Endothelial cell of umbilical vein (primary cell): Measurements from ENCODE around the gene PDLIM4. TPM values are rescaled to one million over a fixed set of nuclear protein-coding genes. Genes with fewer than 3 reads are reported as not detected.

Experiments used
- BruUV-seq: library from RNA; stranded (reverse); fragments of 400-500 nt; replicated peaks from 2 replicates; lab custom pipeline; 2021; lab: Mats Ljungman, UMichigan
- CTCF ChIA-PET: fragments of 300-600, 350-600 bp; sonication (Branson Sonifier 250); formaldehyde crosslinking; loops from one replicate; lab custom pipeline; 2021; ENCODE audit warnings: antibody characterized with exemption, inconsistent platforms; lab: Charles Lee
- POLR2A ChIA-PET: fragments of 300-600, 350-600 bp; sonication (Branson Sonifier 250); formaldehyde crosslinking; loops from one replicate; lab custom pipeline; 2021; ENCODE audit warnings: antibody characterized with exemption, inconsistent platforms; lab: Charles Lee
- DNase-seq: peaks from one replicate; pipeline ENCODE4 v3.0.0-alpha.2; 2011; ENCODE audit warnings: low read depth, low spot score
- FAIRE-seq: peaks from 2 replicates; lab custom pipeline; 2011; peaks lifted over from hg19 to GRCh38; lab: Jason Lieb, UNC
- H2AFZ ChIP-seq: 2 replicates; pipeline ENCODE4 v1.6.0; 2012; ENCODE audit warnings: low read depth, low read length, control low read depth, inconsistent platforms
- H3K27ac ChIP-seq: 2 replicates; pipeline ENCODE4 v1.5.1; 2011; ENCODE audit warnings: low read depth, mild to moderate bottlenecking, control low read depth, low read length, moderate library complexity; ENCODE audit not compliant: insufficient read depth
- H3K27me3 ChIP-seq, 2 experiments: 2 replicates each; pipeline versions ENCODE4 v1.6.0 to v1.6.1; 2011; ENCODE audit warnings: low read length in 2 of 2, mixed read lengths in 1 of 2; ENCODE audit not compliant: control insufficient read depth in 2 of 2, insufficient read depth in 2 of 2
- H3K36me3 ChIP-seq, 2 experiments: 2 replicates in 1 of 2; 3 replicates in 1 of 2; pipeline ENCODE4 v1.5.1; 2011; ENCODE audit warnings: low read length in 2 of 2, mild to moderate bottlenecking in 1 of 2, moderate library complexity in 1 of 2; ENCODE audit not compliant: control insufficient read depth in 2 of 2, insufficient read depth in 2 of 2; ENCODE audit errors: extremely low read depth in 1 of 2
- H3K4me1 ChIP-seq: 3 replicates; pipeline ENCODE4 v1.5.1; 2011; ENCODE audit warnings: mild to moderate bottlenecking, low read length; ENCODE audit not compliant: control insufficient read depth, insufficient read depth; ENCODE audit errors: extremely low read depth
- H3K4me2 ChIP-seq: 2 replicates; pipeline ENCODE4 v1.6.1; 2011; ENCODE audit warnings: low read length, control low read depth, mixed read lengths; ENCODE audit not compliant: insufficient read depth
- H3K4me3 ChIP-seq, 3 experiments: fragments of 200-600 bp in 1 of 3; sonication (generic), shearing (Covaris generic) in 1 of 3; replicated peaks in 1 of 3; 2 replicates each; pipeline ENCODE4 v1.5.1; 2011 to 2016; ENCODE audit warnings: control low read depth in 3 of 3, low read length in 3 of 3, mild to moderate bottlenecking in 2 of 3, inconsistent platforms in 1 of 3, low read depth in 1 of 3, moderate library complexity in 1 of 3; ENCODE audit not compliant: insufficient read depth in 1 of 3
- H3K79me2 ChIP-seq: 2 replicates; pipeline ENCODE4 v1.6.0; 2012; ENCODE audit warnings: low read length, inconsistent platforms; ENCODE audit not compliant: control insufficient read depth, insufficient read depth
- H3K9ac ChIP-seq: replicated peaks from 2 replicates; pipeline ENCODE3; 2011; ENCODE audit warnings: low read length, control low read depth; ENCODE audit not compliant: insufficient read depth; ENCODE audit errors: extremely low read depth
- H3K9me1 ChIP-seq: replicated peaks from 3 replicates; pipeline ENCODE4 v1.6.0; 2011; ENCODE audit warnings: mild to moderate bottlenecking, low read length; ENCODE audit not compliant: control insufficient read depth, insufficient read depth; ENCODE audit errors: extremely low read depth
- H3K9me3 ChIP-seq: replicated peaks from 2 replicates; pipeline ENCODE4 v1.5.1; 2012; ENCODE audit warnings: low read length, inconsistent platforms; ENCODE audit not compliant: control insufficient read depth, insufficient read depth
- H4K20me1 ChIP-seq: replicated peaks from 2 replicates; pipeline ENCODE3; 2011; ENCODE audit warnings: mild to moderate bottlenecking, low read length; ENCODE audit not compliant: control insufficient read depth, insufficient read depth; ENCODE audit errors: extremely low read depth
- EZH2 ChIP-seq: IDR thresholded peaks from 2 replicates; pipeline ENCODE4 v1.6.1; 2012; ENCODE audit warnings: borderline replicate concordance, low read depth, mild to moderate bottlenecking, moderate library complexity, low read length, inconsistent platforms; ENCODE audit not compliant: severe bottlenecking
- FOS ChIP-seq: IDR thresholded peaks from 2 replicates; pipeline ENCODE4 v1.6.1; 2011; ENCODE audit warnings: mild to moderate bottlenecking, low read length, moderate library complexity, borderline replicate concordance; ENCODE audit not compliant: insufficient read depth
- GATA2 ChIP-seq: IDR thresholded peaks from 2 replicates; pipeline ENCODE4 v1.7.0; 2011; ENCODE audit warnings: low read depth, mild to moderate bottlenecking, moderate library complexity, mixed read lengths, low read length; ENCODE audit not compliant: insufficient read length, insufficient read depth
- MYC ChIP-seq: IDR thresholded peaks from one replicate; pipeline ENCODE4 v1.6.1; 2011; ENCODE audit warnings: mild to moderate bottlenecking, low read depth, low read length
- dilution Hi-C: fragments of 300-500 bp; cut with MboI; formaldehyde crosslinking; loops from one replicate; pipeline ENCODE4 v1.15.0; 2019; ENCODE audit warnings: low sequenced_read_pairs; ENCODE audit not compliant: extremely low pct_ligation_motif_present
- intact Hi-C: fragments of 100-400 bp; cut with micrococcal nuclease; formaldehyde crosslinking; loops from one replicate; pipeline ENCODE4 v1.10.0; 2022
- polyA plus RNA-seq, 4 experiments: library from polyadenylated mRNA; depleted of rRNA in 3 of 4; stranded (reverse) in 3 of 4; unstranded in 1 of 4; fragments of >200 nt; gene quantifications; 2 replicates each; pipeline versions ENCODE4 v1.2.1 to v1.2.3, GENCODE V29; 2011 to 2012; ENCODE audit warnings: missing spikeins in 1 of 4
- total RNA-seq: library from RNA; stranded (reverse); gene quantifications from 2 replicates; pipeline ENCODE4 v1.2.3, GENCODE V29; 2021
- TF ChIP-seq, protein P1 (sequence below), 2 donors: IDR thresholded peaks; 1 replicate in 1 of 2; 2 replicates in 1 of 2; pipeline ENCODE4 v1.5.1; 2011; ENCODE audit warnings: low read length in 2 of 2, mild to moderate bottlenecking in 2 of 2, moderate library complexity in 2 of 2, control low read depth in 1 of 2, inconsistent platforms in 1 of 2, low read depth in 1 of 2; ENCODE audit not compliant: insufficient read depth in 1 of 2; ENCODE audit errors: extremely low read depth in 1 of 2

PDLIM4 gene
- total and polyA plus RNA-seq, 2 donors (not counting 3 experiments of a cell fraction or from before 2014, with no cell fraction given), result 65.7 to 112 TPM

DNA sequence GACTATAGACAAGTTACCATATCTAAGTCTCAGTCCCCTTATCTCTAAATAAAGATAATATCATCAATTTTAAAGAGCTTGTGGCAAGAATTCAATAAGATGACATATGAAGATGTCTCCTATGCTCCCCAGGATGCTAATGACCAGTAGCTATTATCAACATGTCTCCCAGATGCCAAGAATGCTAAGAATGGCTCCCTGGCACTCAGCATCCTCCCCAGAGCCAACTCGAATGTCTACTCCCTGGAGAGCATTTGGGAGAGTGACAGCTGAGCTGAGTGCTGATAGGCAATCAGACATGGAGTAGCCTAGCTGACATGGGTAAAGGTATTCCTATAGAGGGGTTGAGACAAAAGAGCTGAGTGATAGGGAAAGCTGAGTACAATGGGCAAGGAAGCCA, 45.7 kb upstream of the PDLIM4 start:
- FAIRE-seq (no peak), DNase-seq (no peak)
- peaks cover 14 to 16% of the 10 kb centered on the region in 2 experiments for H3K36me3 ChIP-seq
- H3K4me1 ChIP-seq, result peaks cover 5% of the 10 kb centered on the region
- no peaks in the 10 kb centered on the region for H3K9me3 ChIP-seq
- ChIA-PET POLR2A (interaction anchor here (1.1 kb wide), 1 partner anchor 52 kb away, joined by 3 read pairs; no protein-coding TSS in a partner anchor), CTCF (interaction anchor here (1.1 to 1.6 kb wide), 2 partner anchors 16 to 22 kb away, joined by 3 to 6 read pairs; partner anchors contain the start of gene P4HA2)
- no peak overlapping the region for H3K4me2 ChIP-seq
- H3K27ac ChIP-seq, result no peak overlapping the region
- no peaks in the 10 kb centered on the region for H3K27me3 ChIP-seq
- no peak overlapping the region for H3K9ac ChIP-seq
- TF ChIP-seq GATA2, result no peak
- TF ChIP-seq FOS, result no peak
- no peak for TF ChIP-seq EZH2
- TF ChIP-seq MYC, result no peak
- TF ChIP-seq, protein P1, sequence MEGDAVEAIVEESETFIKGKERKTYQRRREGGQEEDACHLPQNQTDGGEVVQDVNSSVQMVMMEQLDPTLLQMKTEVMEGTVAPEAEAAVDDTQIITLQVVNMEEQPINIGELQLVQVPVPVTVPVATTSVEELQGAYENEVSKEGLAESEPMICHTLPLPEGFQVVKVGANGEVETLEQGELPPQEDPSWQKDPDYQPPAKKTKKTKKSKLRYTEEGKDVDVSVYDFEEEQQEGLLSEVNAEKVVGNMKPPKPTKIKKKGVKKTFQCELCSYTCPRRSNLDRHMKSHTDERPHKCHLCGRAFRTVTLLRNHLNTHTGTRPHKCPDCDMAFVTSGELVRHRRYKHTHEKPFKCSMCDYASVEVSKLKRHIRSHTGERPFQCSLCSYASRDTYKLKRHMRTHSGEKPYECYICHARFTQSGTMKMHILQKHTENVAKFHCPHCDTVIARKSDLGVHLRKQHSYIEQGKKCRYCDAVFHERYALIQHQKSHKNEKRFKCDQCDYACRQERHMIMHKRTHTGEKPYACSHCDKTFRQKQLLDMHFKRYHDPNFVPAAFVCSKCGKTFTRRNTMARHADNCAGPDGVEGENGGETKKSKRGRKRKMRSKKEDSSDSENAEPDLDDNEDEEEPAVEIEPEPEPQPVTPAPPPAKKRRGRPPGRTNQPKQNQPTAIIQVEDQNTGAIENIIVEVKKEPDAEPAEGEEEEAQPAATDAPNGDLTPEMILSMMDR (IDR thresholded peaks at IDR 0.05; ENCODE audit: extremely low read depth in 1 of 2, insufficient read depth in 1 of 2, low read depth in 1 of 2, low read length in 2 of 2), result no peak
- no peaks in the 10 kb centered on the region for H4K20me1 ChIP-seq
- H3K4me3 ChIP-seq, result no peak overlapping the region
- H3K9me1 ChIP-seq, result no peaks in the 10 kb centered on the region
- H2AFZ ChIP-seq, result no peak overlapping the region
- intact Hi-C loops (no loop called here), dilution Hi-C loops (no loop called here)
- no TSS peak for BruUV-seq
- no peaks in the 10 kb centered on the region for H3K79me2 ChIP-seq

DNA sequence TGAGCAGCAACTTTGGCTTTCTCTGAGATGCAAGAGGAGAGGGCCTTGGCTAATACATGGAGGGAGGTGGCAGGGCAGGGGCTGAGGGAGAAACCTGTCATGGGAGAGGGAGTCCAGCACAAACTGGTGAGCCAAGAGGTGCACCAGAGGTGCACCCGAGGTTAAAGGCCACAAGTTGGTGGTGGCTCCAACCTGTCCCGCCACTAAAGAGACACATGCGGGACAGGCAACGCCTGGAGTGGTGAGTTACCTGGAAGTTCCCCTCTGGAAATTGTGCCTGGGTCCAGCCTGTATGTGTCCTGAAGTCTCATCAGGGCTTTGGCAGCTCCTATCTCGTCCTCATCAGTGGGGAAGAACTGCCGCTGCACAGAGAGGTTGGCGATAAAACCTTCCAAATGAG, 43.8 kb upstream of the PDLIM4 start:
- Histone ChIP-seq H3K27ac (no peak overlapping the region), H3K9me3 (no peaks in the 10 kb centered on the region), H3K9me1 (no peaks in the 10 kb centered on the region), H3K36me3 (peaks cover 13 to 14% of the 10 kb centered on the region in 2 experiments), H3K79me2 (no peaks in the 10 kb centered on the region), H3K4me1 (peaks cover 5% of the 10 kb centered on the region), H2AFZ (no peak overlapping the region), H3K4me3 (no peak overlapping the region), H3K9ac (no peak overlapping the region), H3K4me2 (no peak overlapping the region), H3K27me3 (no peaks in the 10 kb centered on the region), H4K20me1 (no peaks in the 10 kb centered on the region)
- intact Hi-C loops, result no loop called here
- POLR2A ChIA-PET, result no interaction called here
- dilution Hi-C loops, result no loop called here
- FAIRE-seq, result no peak
- TF ChIP-seq, protein P1 (IDR thresholded peaks at IDR 0.05; ENCODE audit: extremely low read depth in 1 of 2, insufficient read depth in 1 of 2, low read depth in 1 of 2, low read length in 2 of 2), result no peak
- CTCF ChIA-PET, result no interaction called here
- no peak for DNase-seq
- BruUV-seq, result no TSS peak
